Fibroblast of the aortic adventitia (primary cell): ENCODE results near the gene OVOL1. TPM values are rescaled to one million over a fixed set of nuclear protein-coding genes. Genes with fewer than 3 reads are reported as not detected.
"Not testable (repeated sequence)": the region's sequence is repeated elsewhere in the genome, so short reads cannot be mapped to it uniquely, and the experiment has no call there.

Source experiments
- DNase-seq: peaks from one replicate; pipeline ENCODE4 v3.0.0-alpha.2; 2010; ENCODE audit warnings: low read depth
- H3K4me3 ChIP-seq: 2 replicates; pipeline ENCODE4 v1.5.1; 2011; ENCODE audit warnings: low read depth, mild to moderate bottlenecking, control low read depth, low read length, moderate library complexity
- total RNA-seq: library from RNA; depleted of rRNA; stranded (reverse); fragments of >200 nt; gene quantifications from 2 replicates; pipeline ENCODE4 v1.2.3, GENCODE V29; 2012; ENCODE audit warnings: low replicate concordance
- TF ChIP-seq, protein P1 (sequence below): IDR thresholded peaks from 2 replicates; pipeline ENCODE4 v1.5.1; 2011; ENCODE audit warnings: mild to moderate bottlenecking, low read length, control low read depth, inconsistent platforms; ENCODE audit not compliant: insufficient read depth

OVOL1 gene
- total RNA-seq, 1 donor, result not detected

DNA sequence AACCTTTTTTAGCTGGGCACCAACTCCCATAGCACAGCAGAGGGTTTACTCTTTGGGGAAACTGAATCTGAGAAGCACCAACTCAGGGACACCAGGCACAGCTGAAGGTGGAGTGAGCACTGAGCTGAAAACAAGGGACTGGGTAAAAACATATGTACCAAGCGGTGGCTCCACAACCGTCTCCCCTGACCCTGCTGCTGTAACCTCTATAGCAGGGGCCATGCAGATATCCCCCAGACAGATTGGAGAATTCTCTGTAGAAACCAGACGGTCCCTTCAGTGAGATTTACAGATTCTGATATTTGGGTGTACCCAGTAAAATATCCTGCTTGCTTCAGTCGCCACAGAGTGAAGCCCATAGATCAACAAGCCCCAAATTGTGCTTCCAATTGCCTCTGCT is 42.6 kb downstream of the OVOL1 start:
- no peak for DNase-seq
- no peak overlapping the region for H3K4me3 ChIP-seq
- TF ChIP-seq, protein P1, sequence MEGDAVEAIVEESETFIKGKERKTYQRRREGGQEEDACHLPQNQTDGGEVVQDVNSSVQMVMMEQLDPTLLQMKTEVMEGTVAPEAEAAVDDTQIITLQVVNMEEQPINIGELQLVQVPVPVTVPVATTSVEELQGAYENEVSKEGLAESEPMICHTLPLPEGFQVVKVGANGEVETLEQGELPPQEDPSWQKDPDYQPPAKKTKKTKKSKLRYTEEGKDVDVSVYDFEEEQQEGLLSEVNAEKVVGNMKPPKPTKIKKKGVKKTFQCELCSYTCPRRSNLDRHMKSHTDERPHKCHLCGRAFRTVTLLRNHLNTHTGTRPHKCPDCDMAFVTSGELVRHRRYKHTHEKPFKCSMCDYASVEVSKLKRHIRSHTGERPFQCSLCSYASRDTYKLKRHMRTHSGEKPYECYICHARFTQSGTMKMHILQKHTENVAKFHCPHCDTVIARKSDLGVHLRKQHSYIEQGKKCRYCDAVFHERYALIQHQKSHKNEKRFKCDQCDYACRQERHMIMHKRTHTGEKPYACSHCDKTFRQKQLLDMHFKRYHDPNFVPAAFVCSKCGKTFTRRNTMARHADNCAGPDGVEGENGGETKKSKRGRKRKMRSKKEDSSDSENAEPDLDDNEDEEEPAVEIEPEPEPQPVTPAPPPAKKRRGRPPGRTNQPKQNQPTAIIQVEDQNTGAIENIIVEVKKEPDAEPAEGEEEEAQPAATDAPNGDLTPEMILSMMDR, result no peak

DNA sequence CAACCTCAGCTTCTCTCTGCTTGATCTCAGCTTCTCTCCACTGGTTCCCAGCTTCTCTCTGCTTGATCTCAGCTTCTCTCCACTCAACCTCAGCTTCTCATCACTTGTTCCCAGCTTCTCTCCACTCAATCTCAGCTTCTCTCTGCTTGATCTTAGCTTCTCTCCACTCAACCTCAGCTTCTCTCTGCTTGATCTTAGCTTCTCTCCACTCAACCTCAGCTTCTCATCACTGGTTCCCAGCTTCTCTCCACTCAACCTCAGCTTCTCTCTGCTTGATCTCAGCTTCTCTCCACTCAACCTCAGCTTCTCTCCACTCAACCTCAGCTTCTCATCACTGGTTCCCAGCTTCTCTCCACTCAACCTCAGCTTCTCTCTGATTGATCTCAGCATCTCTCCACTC is 45.4 kb downstream of the OVOL1 start:
- not testable (repeated sequence) for H3K4me3 ChIP-seq, DNase-seq

DNA sequence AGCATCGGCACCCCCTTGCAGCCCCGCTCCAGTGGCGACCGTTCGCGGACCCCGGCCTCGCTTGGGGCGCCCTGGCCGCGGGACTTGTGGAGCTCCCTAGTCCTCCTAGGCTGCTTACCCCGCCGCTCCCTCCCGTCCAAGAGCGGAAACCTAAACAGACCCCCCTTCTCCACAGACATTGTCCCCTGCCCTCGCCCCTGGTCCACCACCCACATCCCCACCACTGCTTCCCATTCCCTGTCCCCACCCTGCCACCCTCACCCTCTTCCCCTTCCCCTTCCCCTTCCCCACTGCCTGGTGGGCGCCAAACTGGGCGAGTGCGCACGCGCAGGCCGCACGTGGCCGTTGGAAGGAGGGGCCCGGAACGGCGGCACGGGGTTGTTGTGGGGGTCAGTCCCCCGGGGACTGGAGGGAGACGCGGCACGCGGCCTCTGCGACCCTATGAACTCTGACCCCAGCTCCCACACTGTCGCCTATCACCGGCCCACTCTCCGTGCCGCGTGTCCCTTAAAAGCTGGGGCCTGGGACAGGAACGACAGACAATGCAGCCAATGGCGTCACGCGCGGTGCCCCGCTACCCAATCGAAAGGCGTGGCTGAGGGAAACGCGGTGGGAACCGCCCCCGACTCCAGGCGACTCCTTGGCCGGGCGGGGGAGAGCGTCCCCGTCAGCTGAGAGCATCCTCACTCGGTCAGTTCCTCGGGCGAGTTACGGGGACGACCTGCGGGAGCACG is 46.6 kb downstream of the OVOL1 start, which contains the start of gene SNX32:
Gene SNX32 (plus strand): TSS at position 667 of the 734 bp plus-strand sequence. CDS start 103 bp downstream, outside the sequence.
- TF ChIP-seq, protein P1, result no peak
- DNase-seq, result peak; percentile 91
- H3K4me3 ChIP-seq, result peak within 1 kb of the TSS; percentile 93

DNA sequence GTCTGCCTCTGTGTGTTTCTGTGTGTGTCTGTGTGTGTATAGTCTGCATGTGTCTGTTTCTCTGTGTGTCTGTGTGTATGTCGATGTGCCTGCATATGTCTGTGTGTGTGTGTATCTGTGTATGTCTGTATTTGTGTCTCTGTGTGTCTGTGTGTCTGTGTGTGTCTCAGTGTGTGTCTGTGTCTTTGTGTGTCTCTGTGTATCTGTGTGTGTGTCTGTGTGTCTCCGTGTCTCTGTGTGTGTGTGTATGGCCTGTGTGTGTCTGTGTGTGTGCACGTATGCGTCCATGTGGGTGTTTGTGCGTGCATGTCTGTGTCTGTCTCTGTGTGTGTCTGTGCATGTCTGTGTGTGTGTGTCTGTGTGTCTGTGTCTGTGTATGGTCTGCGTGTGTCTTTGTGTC is 47.3 kb downstream of the OVOL1 start:
- DNase-seq, result peak; percentile 29
- peak overlapping the region; percentile 93 for H3K4me3 ChIP-seq
- TF ChIP-seq, protein P1, result no peak

DNA sequence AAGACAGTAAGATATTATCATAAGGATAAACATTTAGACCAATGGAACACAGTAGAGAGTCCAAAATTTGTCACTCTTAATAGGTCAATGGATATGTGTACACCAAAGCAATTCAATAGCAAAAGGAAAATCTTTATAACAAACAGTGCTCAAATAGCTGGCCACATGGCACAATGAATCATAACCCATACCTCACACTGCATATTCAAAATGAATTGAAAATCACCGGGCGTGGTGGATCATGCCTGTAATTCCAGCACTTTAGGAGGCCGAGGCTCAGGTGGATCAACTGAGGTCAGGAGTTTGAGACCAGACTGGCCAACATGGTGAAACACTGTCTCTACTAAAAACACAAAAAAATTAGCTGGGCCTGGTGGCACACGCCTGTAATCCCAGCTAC is 55.3 kb downstream of the OVOL1 start:
- TF ChIP-seq, protein P1, result no peak
- no peak for DNase-seq
- no peak overlapping the region for H3K4me3 ChIP-seq

DNA sequence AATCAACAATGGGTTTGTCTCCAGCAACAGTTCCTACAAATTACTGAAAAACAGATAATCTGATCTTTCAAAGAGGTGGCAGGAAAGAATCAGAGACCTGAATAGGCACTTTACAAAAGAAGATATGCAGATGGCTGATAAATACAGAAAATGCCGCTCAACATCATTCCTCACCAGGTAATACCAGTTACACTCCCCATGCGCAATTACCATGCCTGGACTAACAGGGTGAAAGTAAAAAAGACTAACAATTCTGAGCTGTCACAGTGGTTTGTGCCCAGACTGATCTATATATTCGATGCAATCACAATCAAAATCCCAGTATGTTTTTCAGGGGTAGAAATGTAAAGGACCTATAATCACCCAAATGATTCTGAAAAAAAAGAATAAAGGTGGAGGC is 56.9 kb downstream of the OVOL1 start:
- TF ChIP-seq, protein P1, result no peak
- no peak overlapping the region for H3K4me3 ChIP-seq
- no peak for DNase-seq

DNA sequence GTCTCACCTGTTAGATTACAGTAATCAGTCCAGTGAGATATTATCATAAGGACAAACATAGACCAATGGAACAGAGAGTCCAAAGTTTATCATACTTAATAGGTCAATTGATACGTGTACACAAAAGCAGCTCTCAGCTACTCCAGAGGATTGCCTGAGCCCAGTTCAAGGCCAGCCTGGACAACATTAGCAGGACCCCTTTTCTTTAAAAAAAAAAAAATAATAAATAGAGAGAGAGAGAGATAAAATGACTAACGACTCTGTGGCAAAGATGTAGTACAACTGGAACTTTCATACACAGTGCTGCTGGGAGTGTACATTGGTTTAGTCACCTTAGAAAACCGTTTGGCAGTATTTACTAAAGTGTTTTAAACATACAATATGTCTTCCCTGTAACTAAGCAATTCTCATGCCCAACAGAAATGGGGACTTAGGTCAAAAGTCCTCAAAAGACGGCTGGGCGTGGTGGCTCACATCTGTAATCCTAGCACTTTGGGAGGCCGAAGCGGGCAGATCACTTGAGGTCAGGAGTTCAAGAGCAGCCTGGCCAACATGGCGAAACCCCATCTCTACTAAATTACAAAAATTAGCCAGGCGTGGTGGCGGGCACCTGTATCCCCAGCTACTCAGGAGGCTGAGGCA is 57.5 kb downstream of the OVOL1 start:
- DNase-seq, result no peak
- TF ChIP-seq, protein P1, result no peak

More for the DNA sequence above, 57.5 kb downstream of the OVOL1 start:
- H3K4me3 ChIP-seq, result no peak overlapping the region
